GM12873 (cell line): ENCODE data around the gene NOTCH3.

Source experiments
- CTCF ChIP-seq: IDR thresholded peaks from 2 replicates; pipeline ENCODE4 v1.5.1; 2012; ENCODE audit warnings: low read depth, mild to moderate bottlenecking, moderate library complexity, low read length, control low read depth; ENCODE audit not compliant: insufficient read depth; ENCODE audit errors: missing control alignments

NOTCH3 gene

DNA sequence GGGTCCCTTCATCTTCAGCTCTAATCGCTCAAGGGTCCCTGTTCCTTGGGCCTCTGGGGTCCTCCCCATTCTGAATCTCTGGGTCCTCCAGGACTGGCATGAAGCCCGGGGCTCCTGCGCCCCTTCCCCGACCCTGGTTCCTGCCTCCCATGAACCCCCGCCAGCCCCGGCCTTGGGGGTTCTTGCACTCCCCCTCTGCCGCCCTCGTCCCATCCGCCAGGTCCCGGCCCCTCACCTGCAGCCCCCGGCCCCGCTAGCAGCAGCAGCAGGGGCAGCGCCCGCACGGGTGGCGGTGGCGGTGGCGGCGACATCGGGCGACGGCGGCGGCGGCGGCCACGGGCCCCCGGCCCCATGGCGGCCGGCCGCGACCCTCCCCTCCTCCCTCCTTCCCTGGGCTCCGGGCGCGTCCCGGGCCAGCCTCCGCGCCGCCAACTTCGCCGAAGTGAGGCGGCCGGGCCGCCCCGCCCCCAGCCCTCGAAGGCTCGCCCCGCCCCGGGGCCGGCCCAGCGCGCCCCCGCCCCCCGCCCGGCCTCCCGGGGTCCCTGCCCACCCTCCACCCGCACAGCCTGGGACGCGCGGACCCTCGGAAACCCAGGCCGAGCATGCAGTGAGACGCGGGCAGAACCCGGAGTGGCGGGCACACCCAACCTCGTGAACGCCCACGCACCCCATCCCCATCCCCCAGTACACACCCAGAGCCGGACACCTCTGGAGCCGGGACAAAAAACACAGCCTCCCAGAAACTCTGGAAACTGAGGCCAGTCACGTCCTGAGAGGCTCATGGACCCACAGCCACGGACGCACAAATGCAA is at the start of gene NOTCH3:
Gene NOTCH3, minus strand, starts transcription at position 443 of the 812 bp plus-strand sequence. Its CDS starts 90 bp downstream, at position 353.
- TF ChIP-seq CTCF, result no peak

DNA sequence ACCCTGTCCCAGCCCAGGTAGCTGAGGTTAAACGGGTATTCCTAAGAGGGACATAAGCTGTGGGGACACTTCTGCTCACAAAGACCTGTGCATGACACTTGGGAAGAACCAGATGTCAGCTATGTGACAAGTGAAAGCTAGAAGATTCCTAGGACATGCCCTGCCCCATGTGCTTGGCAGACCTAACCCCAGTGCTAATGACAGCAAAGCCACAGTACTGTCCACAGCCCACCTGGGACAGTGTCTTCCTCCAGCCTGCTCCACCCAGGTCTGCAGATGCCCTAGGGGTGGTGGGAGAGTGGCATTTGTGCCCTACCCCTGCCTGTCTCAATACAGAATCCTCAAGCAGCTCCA is 49.8 kb upstream of the NOTCH3 start:
- no peak for TF ChIP-seq CTCF

DNA sequence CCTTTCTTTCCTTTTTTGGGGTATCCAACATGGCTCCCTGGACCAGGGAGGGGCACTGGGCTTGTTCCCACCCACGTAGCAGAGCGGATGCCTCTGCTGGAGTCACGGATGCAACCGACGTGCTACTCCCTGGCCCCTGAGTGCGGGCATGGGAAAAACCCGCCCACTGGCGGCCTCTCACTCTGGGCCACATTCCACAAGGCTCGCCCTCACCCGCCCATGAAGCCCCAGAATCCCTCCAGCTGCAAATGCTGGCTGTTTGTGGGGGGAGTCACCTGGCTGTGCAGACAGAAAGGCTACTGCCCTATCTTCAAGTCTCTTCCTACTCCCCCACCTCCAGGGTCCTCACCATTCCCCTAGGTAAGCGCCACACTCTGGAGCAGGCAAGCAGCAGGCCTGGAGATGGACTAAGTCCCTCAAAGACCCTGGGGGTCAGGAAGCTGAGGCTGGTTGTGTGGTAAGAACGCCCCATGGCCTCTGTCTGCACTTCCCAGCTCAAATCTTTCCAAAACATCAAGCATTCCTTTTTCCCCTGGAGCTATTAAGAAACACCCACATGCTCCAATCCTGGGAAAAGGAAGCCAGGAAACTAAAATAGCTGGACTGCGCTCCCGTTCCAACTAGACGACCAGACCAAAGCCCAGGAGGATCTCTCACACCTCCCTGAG is 49.3 kb upstream of the NOTCH3 start:
- no peak for TF ChIP-seq CTCF

DNA sequence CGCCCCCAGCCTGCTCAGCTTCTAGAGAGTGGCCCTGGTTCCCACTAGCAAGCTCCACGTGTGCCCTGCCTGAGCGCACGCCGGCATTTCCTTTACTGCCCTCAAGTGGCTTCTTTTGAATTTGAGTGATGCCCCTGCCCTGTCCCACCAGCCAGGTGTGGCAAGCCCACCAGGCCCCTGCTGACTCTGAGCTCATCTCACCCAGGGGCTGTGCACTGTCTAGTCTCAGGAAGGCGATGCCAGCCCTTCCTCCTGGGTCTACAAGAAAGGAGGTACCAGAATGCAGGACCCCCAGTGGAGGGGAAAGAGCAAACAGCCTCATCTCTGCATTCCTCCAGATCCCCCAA is 48.7 kb upstream of the NOTCH3 start:
- TF ChIP-seq CTCF, result no peak

GRCh38 chr19:15248648-15249527 is 48.1 kb upstream of the NOTCH3 start:
- TF ChIP-seq CTCF, result no peak

GRCh38 chr19:15248106-15248505 is 47.3 kb upstream of the NOTCH3 start:
- TF ChIP-seq CTCF, result no peak
